ENCODE data around the gene PPP1R13L. TPM values are rescaled to one million over a fixed set of nuclear protein-coding genes. Genes with fewer than 3 reads are reported as not detected.

The PPP1R13L gene
- total and polyA plus RNA-seq, 10 donors, result 3.9 to 18.1 (median 12.1) TPM

GRCh38 chr19:45406226-45407090, 1.6 kb upstream of the PPP1R13L start, which contains the start of gene POLR1G:
Gene POLR1G (plus strand): TSS chr19:45406644. CDS start chr19:45406697, 53 bp downstream.
- peak within 1 kb of the TSS; percentile 78 to 96 (median 91) for H3K27ac ChIP-seq
- H3K4me1 ChIP-seq, result peaks cover 22 to 86% (median 60%) of the 10 kb centered on the region in 6 donors
- H3K36me3 ChIP-seq, result peaks cover 0 to 17% (median 0%) of the 10 kb centered on the region in 6 donors
- peak within 1 kb of the TSS; percentile 74 to 89 (median 82) for H3K4me3 ChIP-seq
- peak; percentile 94 for DNase-seq
- no peaks in the 10 kb centered on the region for H3K9me3 ChIP-seq
- intact Hi-C loops (cut with DNase I; ENCODE audit: low total_unique reads), result no loop called here
- H3K27me3 ChIP-seq (replicated peaks in 1 of 7), result peaks cover 0 to 38% (median 10%) of the 10 kb centered on the region in 7 donors
- TF ChIP-seq POLR2AphosphoS5 (IDR thresholded peaks at IDR 0.05), result peak; percentile 76 to 87 (median 79)
- TF ChIP-seq POLR2A (IDR thresholded peaks at IDR 0.05), result peak in 1 of 3 donors; percentile 57
- peak in 1 of 11 experiments; percentile 19 for TF ChIP-seq CTCF (IDR thresholded peaks at IDR 0.05 in 8 of 11, conservative IDR thresholded peaks at IDR 0.05 in 3 of 11)
- 0 to 1% (median 0%) methylated on average over 49 to 51 of the region's 51 CpGs for WGBS, 5 donors

DNA sequence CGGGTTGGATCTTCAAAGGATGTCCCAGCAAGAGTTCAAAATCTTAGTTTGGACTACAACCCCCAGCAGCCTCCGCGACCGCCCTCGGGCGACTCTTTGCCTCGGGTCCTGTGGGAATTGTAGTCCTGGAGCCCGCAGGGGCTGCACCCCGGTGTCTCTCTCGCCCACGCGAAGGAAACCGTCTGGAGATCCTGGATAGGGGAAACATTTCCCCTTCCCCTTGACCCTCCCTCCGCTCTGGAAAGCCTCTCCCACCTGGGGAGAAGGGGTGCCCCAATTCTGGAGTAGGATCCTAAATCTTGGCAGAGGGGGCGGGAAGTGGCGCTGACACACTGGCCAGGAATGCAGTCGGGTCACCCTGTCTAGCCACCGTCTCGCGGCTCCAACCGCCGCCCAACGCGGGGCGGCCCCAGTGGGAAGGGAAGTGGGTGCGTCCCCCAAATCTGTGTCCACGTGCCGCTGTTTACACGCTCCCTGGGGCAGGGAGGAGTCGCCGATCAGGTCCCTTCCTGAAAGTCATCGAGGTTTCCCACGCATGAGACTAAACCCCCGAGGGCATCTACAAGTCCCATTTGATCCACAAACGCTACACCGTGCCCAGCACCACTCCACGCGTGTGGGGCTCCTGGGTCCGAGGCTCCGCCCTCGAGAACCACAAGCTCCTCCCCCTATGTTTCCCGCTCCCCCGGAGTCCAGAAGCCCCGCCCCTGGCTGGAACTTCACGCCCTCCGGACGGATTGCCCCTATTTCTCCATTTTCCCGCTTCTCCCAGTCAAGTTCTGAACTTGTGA, 761 bp upstream of the PPP1R13L start:
- peak overlapping the region; percentile 74 to 89 (median 82) for H3K4me3 ChIP-seq
- H3K4me1 ChIP-seq, result peaks cover 22 to 86% (median 60%) of the 10 kb centered on the region in 6 donors
- intact Hi-C loops (cut with DNase I; ENCODE audit: low total_unique reads), result no loop called here
- H3K9me3 ChIP-seq, result no peaks in the 10 kb centered on the region
- 0 to 1% (median 1%) methylated on average over 31 to 48 of the region's 48 CpGs for WGBS, 5 donors
- peaks cover 0 to 38% (median 10%) of the 10 kb centered on the region in 7 donors for H3K27me3 ChIP-seq (replicated peaks in 1 of 7)
- peak overlapping the region; percentile 78 to 96 (median 91) for H3K27ac ChIP-seq
- peak; percentile 95 for DNase-seq
- H3K36me3 ChIP-seq, result peaks cover 0 to 11% (median 0%) of the 10 kb centered on the region in 6 donors
- TF ChIP-seq POLR2AphosphoS5 (IDR thresholded peaks at IDR 0.05), result peak; percentile 47 to 81 (median 58)
- no peak for TF ChIP-seq POLR2A (IDR thresholded peaks at IDR 0.05)

- Histone ChIP-seq H3K27me3 (replicated peaks in 1 of 7) (peaks cover 0 to 48% (median 10%) of the 10 kb centered on the region in 7 donors), H3K4me1 (peaks cover 22 to 80% (median 57%) of the 10 kb centered on the region in 6 donors), H3K4me3 (peak overlapping the region; percentile 74 to 89 (median 82)), H3K27ac (peak overlapping the region in 6 of 8 donors; percentile 7 to 95 (median 88)), H3K9me3 (no peaks in the 10 kb centered on the region), H3K36me3 (peaks cover 0 to 8% (median 0%) of the 10 kb centered on the region in 6 donors)
- WGBS, 5 donors, result 22 to 28% (median 25%) methylated on average over 21 to 25 of the region's 25 CpGs
- intact Hi-C loops (cut with DNase I; ENCODE audit: low total_unique reads), result no loop called here
- peak in 8 of 11 experiments; percentile 16 to 64 (median 38) for TF ChIP-seq CTCF (IDR thresholded peaks at IDR 0.05 in 8 of 11, conservative IDR thresholded peaks at IDR 0.05 in 3 of 11)
- no peak for TF ChIP-seq POLR2AphosphoS5 (IDR thresholded peaks at IDR 0.05)
- TF ChIP-seq POLR2A (IDR thresholded peaks at IDR 0.05), result no peak
- peak; percentile 87 for DNase-seq
Observed at GRCh38 chr19:45403781-45404556, 900 bp downstream of the PPP1R13L start.

GRCh38 chr19:45403272-45403671, 1.6 kb downstream of the PPP1R13L start:
- H3K27ac ChIP-seq, result peak overlapping the region in 6 of 8 donors; percentile 9 to 95 (median 62)
- TF ChIP-seq POLR2AphosphoS5 (IDR thresholded peaks at IDR 0.05) (no peak), CTCF (IDR thresholded peaks at IDR 0.05 in 8 of 11, conservative IDR thresholded peaks at IDR 0.05 in 3 of 11) (no peak), POLR2A (IDR thresholded peaks at IDR 0.05) (no peak)
- 73 to 81% (median 78%) methylated on average over 4 of the region's 4 CpGs for WGBS, 5 donors
- peaks cover 0 to 3% (median 0%) of the 10 kb centered on the region in 6 donors for H3K36me3 ChIP-seq
- no peak overlapping the region for H3K4me3 ChIP-seq
- intact Hi-C loops (cut with DNase I; ENCODE audit: low total_unique reads), result no loop called here
- DNase-seq, result no peak
- no peaks in the 10 kb centered on the region for H3K9me3 ChIP-seq
- peaks cover 27 to 81% (median 62%) of the 10 kb centered on the region in 6 donors for H3K4me1 ChIP-seq
- peaks cover 0 to 55% (median 10%) of the 10 kb centered on the region in 7 donors for H3K27me3 ChIP-seq (replicated peaks in 1 of 7)

Measured in spleen (tissue), 11 donors.